Fibroblast of the aortic adventitia (primary cell): ENCODE results near the gene GPR150. TPM values are rescaled to one million over a fixed set of nuclear protein-coding genes. Genes with fewer than 3 reads are reported as not detected.
A peak's percentile ranks its signal among the peaks of the same experiment; 100 is the strongest.

ENCODE experiments used
- DNase-seq: peaks from one replicate; pipeline ENCODE4 v3.0.0-alpha.2; 2010; ENCODE audit warnings: low read depth
- H3K4me3 ChIP-seq: 2 replicates; pipeline ENCODE4 v1.5.1; 2011; ENCODE audit warnings: low read depth, mild to moderate bottlenecking, control low read depth, low read length, moderate library complexity
- total RNA-seq: library from RNA; depleted of rRNA; stranded (reverse); fragments of >200 nt; gene quantifications from 2 replicates; pipeline ENCODE4 v1.2.3, GENCODE V29; 2012; ENCODE audit warnings: low replicate concordance
- TF ChIP-seq, protein P1 (sequence below): IDR thresholded peaks from 2 replicates; pipeline ENCODE4 v1.5.1; 2011; ENCODE audit warnings: mild to moderate bottlenecking, low read length, control low read depth, inconsistent platforms; ENCODE audit not compliant: insufficient read depth

The GPR150 gene
- total RNA-seq, 1 donor, result 0.27 TPM

GRCh38 chr5:95660060-95660459 is 40.2 kb downstream of the GPR150 start:
- TF ChIP-seq, protein P1, sequence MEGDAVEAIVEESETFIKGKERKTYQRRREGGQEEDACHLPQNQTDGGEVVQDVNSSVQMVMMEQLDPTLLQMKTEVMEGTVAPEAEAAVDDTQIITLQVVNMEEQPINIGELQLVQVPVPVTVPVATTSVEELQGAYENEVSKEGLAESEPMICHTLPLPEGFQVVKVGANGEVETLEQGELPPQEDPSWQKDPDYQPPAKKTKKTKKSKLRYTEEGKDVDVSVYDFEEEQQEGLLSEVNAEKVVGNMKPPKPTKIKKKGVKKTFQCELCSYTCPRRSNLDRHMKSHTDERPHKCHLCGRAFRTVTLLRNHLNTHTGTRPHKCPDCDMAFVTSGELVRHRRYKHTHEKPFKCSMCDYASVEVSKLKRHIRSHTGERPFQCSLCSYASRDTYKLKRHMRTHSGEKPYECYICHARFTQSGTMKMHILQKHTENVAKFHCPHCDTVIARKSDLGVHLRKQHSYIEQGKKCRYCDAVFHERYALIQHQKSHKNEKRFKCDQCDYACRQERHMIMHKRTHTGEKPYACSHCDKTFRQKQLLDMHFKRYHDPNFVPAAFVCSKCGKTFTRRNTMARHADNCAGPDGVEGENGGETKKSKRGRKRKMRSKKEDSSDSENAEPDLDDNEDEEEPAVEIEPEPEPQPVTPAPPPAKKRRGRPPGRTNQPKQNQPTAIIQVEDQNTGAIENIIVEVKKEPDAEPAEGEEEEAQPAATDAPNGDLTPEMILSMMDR, result no peak
- no peak for DNase-seq
- no peak overlapping the region for H3K4me3 ChIP-seq

DNA sequence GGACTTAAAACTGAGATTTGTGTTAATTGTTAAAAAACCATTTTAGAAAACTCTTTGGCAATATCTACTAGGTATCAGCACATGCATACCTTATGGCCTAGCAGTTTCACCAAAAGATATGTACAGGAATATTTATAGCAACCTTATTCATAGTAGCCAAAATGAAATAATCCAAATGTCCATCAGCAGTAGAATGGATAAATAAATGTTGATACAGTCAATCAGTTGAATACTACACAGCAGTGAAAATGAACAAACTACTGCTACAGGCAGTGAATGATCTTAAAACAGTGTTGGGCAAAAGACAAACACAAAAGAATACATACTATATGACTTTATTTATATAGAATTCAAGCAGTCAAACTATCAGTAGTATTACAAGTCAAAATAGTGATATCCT is 43.1 kb downstream of the GPR150 start:
- DNase-seq, result no peak
- TF ChIP-seq, protein P1, result no peak
- no peak overlapping the region for H3K4me3 ChIP-seq

GRCh38 chr5:95664204-95664786 is 44.4 kb downstream of the GPR150 start:
- TF ChIP-seq, protein P1, result peak; percentile 83
- peak; percentile 72 for DNase-seq
- H3K4me3 ChIP-seq, result no peak overlapping the region

- TF ChIP-seq, protein P1, result no peak
- no peak for DNase-seq
- H3K4me3 ChIP-seq, result no peak overlapping the region
Observed at GRCh38 chr5:95667061-95667618, 47.3 kb downstream of the GPR150 start.

GRCh38 chr5:95667678-95668077 is 47.8 kb downstream of the GPR150 start:
- TF ChIP-seq, protein P1, result no peak

GRCh38 chr5:95668216-95668615 is 48.3 kb downstream of the GPR150 start:
- DNase-seq, result peak; percentile 64

More at GRCh38 chr5:95667678-95668077, 47.8 kb downstream of the GPR150 start:
- H3K4me3 ChIP-seq, result no peak overlapping the region
- DNase-seq, result no peak

More at GRCh38 chr5:95668216-95668615, 48.3 kb downstream of the GPR150 start:
- TF ChIP-seq, protein P1, result no peak
- H3K4me3 ChIP-seq, result no peak overlapping the region
